Jurkat, Clone E6-1 (cell line): Measurements from ENCODE around the gene SLCO3A1.
"Not testable (repeated sequence)": the region's sequence is repeated elsewhere in the genome, so short reads cannot be mapped to it uniquely, and the experiment has no call there.

Source experiments
- DNase-seq: peaks from one replicate; pipeline ENCODE4 v3.0.0-alpha.2; 2011; ENCODE audit warnings: low read depth, low spot score
- H3K4me3 ChIP-seq: 2 replicates; pipeline ENCODE4 v1.5.1; 2011; ENCODE audit warnings: mild to moderate bottlenecking, low read length, control low read depth, moderate library complexity

Gene SLCO3A1

DNA sequence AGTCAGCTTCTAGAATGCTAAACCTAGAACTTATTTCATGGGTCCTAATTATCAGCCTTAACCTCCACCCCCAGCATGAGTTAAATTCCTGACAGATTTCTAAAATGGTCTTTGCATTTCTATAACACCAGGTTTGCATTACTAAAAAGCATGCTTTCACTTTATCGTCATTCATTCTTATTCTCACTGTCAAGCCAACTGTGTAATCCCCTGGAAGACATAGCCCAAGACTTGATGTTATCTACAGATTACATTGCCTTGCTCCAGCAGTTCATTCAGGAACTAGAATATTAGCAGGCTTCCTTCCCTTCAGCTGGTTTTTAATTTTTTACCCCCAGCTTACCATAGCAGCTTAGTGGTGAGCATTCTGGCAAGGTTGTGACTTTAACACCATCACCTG is 184.0 kb downstream of the SLCO3A1 start:
- no peak overlapping the region for H3K4me3 ChIP-seq
- DNase-seq = no peak

DNA sequence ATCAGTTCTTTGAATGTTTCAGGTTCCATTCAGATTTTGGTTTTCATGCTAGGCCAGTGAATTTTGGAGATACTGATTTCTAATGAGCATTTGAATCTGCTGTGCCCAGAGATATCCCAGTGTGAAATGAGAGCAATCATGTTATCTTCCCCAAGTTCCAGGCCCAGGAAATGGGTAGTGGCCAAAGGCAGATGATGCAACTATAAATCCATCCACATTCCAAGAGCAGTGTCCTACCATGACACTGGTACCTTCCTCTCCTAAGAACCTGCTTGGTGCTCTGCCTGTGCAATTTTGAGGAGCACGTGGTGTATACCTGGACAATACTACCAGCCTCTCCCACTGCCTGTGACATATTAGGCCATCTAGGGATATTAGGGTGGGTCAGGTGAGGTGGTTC is 186.8 kb downstream of the SLCO3A1 start:
- no peak overlapping the region for H3K4me3 ChIP-seq
- DNase-seq = no peak

DNA sequence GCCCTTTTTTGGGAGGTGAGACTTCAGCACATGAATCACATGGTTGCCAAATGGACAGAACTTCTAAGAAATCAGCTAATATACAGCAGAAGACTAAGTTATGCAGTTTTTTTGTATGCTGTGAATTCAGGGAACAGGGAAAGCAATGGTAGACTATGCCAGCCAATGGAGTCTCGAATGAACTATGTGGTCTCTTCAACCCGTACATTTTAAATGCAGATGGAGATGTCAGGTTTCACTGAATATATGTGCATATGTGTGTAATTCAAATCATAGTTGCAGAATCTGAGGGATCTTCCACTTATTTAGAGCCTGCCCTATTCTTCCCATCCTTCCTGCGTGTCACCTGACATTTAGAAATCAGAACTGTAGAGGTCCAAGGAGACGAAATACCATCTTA is 187.9 kb downstream of the SLCO3A1 start:
- no peak overlapping the region for H3K4me3 ChIP-seq
- DNase-seq = no peak

DNA sequence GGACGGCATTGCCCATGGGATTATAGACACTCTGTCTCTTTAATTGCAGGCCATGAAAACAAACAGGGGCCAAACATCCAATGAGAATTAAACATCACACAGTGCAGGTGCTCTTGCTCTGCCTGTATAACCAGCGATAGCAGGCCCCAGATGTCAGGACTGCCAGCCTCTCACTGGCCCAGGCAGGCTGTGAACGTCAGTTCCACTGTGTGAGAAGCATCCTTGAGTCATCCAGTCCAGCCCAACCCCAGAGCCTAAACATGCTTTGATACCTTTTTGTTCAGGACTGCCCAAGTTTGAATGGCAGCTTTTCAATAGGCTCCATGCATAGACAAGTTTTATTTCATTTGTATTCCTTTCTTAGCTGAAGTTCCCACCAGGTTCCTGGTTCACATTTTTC is 189.8 kb downstream of the SLCO3A1 start:
- no peak for DNase-seq
- H3K4me3 ChIP-seq = no peak overlapping the region

DNA sequence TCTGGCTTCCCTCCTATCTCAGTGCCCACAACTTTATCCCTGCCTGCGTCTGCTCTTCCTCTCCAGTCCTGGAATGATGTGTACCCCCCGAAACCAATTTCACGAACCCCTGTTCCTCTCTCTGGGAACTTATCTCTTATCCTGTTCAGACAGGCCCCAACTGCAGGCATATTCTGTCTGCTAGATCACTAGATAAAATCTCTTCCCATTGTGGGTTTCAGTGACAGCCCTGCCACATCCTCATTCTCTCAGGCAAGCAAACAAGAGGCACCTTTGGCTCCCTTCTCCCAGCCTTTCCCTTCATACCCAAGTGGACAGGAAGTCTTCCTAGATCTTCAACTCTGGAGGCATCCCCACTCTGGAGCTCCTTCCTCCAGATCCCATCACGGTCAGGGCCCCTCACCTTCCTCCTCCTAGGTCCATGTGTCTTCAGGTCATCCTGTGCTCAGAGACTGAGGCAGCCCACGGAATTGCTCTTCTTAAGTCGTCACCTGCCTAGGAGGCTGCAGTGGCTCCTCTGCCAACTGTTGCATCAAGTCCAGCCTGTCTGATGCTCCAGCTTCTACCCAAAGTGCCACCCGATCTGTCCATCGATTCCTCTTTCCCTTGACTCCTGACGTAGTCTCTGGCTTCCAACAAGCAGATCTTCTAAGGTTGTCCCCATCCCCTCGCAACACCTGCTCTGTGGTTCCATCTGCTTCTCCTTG is 190.8 kb downstream of the SLCO3A1 start:
- H3K4me3 ChIP-seq = no peak overlapping the region
- DNase-seq = no peak

DNA sequence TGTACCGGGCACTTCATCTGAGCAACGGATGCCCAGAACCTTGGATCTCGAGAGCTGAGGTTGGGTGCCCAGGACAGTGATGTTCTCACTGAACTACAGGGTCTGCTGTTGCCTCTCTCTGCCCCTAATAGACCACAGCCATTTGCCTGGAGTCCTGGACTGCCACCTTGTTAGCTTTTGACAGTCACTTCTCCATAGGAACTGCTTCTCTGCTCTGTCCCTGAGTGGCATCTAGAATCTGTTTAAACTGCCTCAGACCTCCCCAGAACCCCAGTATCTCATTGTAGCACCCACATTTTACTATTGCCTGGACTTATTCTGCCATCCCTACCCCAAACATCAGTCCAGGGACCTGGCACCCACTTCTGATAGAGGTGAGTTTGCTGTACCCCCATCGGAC is 194.4 kb downstream of the SLCO3A1 start:
- no peak for DNase-seq
- no peak overlapping the region for H3K4me3 ChIP-seq

DNA sequence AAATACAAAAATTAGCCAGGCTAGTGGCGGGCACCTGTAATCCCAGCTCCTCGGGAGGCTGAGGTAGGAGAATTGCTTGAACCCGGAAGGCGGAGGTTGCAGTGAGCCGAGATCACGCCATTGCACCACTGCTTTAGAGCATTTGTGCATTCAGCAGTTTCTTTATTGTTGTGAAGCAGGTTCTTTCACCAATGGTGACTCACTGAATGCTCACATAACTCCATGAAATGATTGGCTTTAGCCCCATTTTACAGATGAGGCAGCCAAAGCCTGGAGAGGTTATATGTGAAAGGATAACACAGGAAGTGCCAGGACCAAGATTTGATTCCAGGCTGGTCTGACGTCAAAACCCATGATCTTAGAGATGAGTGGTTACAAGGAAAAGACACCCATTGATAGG is 195.2 kb downstream of the SLCO3A1 start:
- DNase-seq = no peak
- H3K4me3 ChIP-seq = no peak overlapping the region

DNA sequence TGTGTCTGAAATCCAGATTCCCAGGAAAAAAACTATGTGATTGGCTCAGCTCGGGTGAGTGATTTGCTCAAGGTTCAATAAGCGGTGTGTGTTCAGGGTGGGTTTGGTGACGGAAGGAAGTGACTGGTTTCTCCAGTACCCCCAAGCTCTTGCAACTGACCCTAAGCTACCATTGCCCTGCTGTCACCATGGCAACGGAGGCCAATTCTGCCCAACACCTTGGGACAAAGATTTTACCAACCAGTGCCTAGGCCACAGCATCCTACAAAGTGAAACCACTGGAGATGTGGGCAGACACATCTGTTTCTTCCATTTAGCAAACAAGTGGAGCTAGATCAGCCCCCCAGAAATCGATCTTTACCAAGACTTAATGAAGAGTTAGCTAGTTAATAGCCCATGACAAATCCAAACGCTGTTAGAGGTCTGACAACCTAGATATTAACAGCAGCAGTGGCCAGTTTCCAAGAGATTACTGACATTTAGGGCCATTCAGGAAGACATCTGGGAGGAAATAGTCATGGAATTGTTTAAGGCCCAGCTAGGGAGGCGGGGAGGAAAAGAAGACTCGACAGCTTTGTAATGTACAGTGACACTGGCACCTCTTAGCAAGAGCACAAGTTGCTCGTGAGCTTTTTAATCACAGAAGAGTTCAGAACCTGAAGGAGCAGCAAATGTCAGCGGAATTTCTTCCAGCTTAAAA is 195.9 kb downstream of the SLCO3A1 start:
- DNase-seq = no peak
- no peak overlapping the region for H3K4me3 ChIP-seq

DNA sequence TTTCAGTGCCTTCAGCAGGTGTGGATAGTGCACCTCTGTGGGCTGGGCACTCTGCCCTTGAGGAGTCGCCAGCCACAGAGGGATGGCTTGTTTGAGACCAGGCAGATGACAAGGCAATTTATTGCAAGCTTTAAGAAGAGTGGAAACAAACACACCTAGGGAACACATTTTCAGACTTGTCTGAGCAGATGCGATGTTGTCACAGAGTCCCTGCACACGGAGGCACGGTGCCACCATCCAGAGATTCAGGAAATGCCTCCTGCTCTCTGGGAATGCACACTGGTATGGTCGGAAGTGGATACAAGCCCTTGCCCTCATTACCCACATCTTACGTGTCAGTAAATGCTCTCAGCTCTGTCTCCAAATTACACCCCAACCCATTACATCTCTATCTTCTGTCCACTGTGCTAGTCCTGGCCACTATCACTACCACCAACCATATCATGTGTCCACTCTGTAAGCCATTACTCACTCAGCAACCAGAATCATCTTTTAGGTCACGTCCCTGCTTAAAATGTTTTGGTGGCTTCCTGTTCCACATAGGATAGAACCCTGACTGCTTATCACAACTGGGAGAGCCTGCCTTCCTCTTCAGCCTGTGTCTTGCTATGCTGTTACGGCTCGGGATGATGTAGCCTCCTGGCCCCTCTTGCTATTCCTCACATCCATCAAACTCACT is 196.9 kb downstream of the SLCO3A1 start:
- H3K4me3 ChIP-seq = no peak overlapping the region
- DNase-seq = no peak

DNA sequence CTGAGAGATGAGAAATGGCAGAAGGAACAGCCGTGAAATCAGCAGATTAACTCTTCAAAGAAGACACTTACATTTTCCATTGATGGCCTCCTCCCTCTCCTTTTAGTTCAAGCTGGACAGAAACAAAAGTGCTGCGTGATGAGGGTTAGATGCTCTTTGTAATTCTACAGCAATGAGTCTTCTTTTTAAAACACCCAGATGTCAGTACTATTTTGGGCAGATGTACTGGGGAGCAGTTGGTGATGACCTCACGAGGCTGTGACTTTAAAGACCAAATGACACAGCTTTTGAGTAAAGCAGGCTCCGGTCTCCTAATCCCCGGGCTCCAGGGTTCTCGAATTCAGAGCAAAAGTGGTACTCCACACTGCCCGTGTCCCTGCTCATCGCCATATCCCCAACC is 198.2 kb downstream of the SLCO3A1 start:
- no peak for DNase-seq

DNA sequence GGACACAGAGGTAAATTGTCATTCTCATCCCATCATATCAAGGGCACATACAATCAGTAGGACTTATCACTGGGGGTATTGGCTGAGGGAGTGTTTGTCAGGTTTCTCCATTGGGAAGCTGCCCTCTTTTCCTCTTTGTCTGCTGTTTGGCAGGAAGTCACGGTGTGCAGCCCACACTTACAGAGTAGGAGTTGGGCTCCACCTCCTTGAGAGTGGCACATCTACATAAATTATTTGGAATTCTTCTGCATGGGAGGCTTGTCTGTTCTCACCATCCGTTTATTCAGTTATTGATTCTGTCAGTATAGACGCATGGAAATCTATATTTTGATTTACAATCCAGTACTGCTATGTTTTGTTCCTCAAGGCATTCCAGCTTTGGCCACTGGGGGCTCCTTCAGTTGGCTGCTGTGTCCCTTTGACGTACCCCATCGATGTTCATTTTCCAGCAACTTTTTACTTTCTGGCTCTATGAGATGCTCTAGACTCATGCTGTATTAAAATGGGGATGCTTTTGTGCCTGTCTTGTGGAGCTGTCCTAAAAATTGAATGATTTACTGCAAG is 200.3 kb downstream of the SLCO3A1 start:
- DNase-seq = no peak
- no peak overlapping the region for H3K4me3 ChIP-seq

More for the DNA sequence above, 198.2 kb downstream of the SLCO3A1 start:
- H3K4me3 ChIP-seq = no peak overlapping the region

DNA sequence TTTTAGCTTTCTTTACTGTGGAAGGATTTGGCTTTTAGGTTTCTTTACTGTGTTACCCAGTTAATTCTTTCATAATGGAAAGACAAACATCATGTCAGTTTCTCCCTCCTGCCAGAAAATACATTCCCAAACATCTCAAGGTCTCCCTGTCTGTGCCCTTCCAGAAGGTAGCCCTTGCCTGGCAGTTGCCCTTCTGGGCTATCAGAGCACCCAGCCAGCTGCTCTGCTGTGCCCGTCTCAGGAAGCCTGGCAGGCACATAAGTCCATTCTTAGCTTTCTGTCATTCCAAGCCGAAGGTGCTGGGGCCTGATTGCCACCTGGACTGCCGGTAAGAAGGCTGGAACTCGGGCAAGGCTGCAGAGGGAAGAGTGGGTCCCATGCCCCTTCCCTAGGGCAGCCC is 203.4 kb downstream of the SLCO3A1 start:
- DNase-seq = no peak
- H3K4me3 ChIP-seq = no peak overlapping the region

DNA sequence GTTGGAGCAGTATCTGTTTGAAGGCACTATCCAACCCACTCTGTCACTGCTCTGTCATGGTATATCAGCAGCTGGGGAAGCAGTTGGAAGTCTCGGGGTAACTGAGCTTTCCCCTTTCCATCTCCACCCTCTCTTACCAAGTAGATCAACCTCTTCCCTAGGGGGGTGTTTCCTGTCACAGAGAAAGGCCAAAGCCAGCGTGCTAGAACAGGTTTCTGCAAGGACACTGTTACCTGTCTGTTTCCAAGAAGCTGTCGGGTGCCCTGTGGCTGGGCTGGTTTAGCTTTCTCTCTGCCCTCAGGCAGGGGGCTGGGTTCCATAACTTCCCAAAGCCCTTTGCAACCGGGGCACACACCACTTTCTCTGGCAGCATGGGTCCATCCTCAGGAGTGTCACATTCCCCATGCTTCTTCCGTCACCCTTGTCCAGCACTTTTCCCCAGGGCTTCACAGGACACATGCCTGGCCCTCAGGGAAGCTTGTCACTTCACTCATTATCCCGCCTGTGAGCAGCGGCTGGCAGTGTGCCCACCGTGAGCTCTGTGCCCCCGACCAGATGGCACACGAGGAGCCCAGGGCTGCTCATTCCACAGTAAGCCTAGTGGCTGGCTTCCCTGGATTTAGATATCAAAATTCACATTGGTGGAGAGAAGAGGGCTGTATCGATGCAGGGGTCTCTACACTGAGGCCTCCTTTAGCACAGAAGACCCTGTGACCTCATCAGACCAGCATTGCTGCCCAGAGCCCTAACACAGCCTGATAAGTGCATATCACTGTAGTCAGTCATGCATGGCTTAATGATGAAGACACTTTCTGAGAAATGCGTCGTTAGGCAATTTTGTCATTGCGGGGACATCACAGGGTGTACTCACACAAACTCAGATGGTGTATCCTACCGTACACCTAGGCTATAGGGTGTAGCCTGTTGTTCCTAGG is 205.8 kb downstream of the SLCO3A1 start:
- H3K4me3 ChIP-seq = no peak overlapping the region
- DNase-seq = no peak

DNA sequence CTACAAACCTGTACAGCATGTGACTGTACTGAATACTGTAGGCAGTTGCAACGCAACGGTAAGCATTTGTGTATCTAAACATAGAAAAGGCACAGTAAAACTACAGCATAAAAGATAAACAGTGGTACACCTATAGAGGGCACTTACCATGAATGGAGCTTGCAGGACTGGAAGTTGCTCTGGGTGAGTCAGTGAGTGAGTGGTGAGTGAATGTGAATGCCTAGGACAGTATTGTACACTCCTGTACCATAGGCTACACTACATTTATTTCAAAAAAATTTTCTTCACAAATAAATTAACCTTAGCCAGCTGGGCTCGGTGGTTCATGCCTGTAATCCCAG is 206.4 kb downstream of the SLCO3A1 start:
- not testable (repeated sequence) for DNase-seq, H3K4me3 ChIP-seq

DNA sequence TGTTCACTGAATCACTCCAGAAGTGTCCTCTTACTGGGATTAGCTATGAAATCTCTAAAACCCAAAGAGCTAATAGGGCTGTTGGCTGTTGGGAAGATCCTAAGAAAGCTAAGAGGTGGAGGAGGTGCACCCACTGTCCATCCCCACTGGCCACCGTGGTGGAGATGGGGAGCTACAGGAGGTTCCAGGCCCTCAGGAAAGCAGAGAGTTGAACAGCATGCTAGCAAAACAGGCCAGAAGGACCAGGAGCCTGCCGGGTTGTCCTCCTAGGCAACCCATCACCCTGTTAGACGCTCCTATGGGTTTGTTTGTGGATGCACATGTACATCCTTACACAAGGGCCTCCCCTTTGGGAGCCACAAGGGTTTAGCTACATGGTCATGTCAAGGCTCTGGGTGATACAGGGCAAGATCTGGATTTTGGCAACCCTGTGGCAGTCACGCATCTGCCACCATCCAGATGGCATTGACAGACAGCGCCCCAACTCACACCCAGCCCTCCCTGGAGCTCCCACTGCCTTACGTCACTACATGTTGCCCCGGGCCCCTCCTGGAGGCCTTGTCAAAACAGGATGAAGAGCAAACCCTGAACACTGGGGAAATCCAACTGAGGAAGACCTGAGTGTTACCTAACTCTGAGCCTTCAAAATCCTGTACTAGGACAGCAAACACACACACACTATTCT is 208.1 kb downstream of the SLCO3A1 start:
- no peak overlapping the region for H3K4me3 ChIP-seq
- no peak for DNase-seq

DNA sequence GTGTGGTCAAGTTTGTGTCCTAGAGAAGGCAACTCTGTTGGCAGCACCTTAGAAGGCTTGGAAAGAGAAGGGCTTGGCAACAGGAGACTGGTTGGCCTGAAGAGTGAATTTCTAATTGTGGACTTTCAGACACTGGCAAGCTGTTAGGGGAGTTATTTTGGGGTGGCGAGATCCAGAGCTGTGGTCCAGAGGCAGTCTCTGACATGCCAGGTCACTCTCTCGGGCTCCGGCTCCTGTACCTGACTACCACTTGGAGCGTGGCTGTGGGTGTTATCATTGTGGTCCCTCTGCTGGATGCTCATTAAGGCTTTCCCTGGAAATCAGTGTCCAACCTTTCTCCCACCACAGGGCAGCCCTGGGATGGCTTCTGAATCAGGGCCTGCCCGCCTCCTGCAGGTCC is 209.0 kb downstream of the SLCO3A1 start:
- no peak overlapping the region for H3K4me3 ChIP-seq
- no peak for DNase-seq

DNA sequence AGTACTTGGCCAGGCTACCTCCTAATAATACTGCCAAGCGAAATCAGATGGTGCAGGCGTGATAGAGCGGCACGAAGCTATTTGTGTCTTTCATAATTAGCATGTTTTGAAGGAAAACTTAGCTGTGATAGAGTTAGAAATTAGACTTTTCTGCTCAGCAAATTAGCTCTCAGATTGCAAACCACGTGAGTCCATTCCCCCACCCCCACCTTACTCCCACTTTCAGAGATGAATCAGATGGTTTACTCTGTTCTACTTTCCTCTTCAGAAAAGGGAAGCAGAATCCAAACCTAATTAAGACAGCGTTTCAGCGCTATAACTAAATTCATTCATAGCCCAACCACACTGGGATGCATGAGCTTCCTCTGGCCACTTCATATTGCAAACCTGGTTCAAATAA is 214.6 kb downstream of the SLCO3A1 start:
- no peak overlapping the region for H3K4me3 ChIP-seq
- no peak for DNase-seq

DNA sequence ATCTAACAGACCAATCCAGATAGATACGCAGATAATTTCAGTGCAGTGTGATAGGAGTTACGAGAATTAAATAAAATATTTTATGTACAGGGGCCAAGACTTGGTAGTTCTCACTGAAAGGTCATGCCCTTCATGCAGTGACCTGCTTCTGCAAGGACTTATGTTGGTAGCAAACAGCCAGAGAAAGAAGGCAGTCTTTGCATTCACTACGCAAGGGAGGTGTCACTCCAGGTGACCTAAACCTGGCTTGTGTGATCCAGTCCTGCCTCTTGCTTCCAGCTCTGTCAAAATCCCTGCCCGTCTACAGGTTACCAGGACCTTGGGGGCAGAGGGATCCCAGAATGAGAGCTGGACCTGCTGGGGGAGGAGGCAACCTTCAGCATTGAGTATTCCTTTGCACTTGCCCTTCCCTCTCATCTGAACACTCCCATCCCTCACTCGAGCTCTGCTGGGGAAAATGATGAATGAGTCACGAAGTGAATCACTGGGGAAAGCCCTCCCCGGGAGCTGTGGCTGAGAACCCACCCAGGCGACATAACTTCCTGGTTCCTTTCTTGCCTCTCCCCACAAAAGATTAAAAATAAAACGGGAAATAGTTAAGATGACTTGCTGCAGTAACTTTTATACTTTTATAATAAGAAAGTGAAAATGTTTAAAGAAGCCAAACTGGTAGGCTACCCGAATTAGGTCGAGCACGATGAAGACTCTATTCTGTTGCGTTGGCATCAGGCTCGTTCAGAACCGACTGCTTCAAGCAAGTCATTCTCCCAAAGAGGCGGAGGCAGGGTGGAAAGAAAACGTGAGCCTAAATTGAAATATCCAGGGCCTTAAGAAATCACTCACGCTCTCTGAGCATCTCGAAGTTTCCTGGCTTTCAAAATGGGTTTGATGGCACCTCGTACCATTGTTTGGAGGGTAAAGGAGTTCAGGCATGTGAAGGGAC is 216.1 kb downstream of the SLCO3A1 start:
- H3K4me3 ChIP-seq = no peak overlapping the region
- DNase-seq = no peak
